ENCODE results near the gene SHOC1. TPM values are rescaled to one million over a fixed set of nuclear protein-coding genes. Genes with fewer than 3 reads are reported as not detected.

Gene SHOC1
- total and polyA plus RNA-seq, 2 of the 4 experiments (the other 2 are of a cell fraction), result 0.03 TPM; not detected in 1

DNA sequence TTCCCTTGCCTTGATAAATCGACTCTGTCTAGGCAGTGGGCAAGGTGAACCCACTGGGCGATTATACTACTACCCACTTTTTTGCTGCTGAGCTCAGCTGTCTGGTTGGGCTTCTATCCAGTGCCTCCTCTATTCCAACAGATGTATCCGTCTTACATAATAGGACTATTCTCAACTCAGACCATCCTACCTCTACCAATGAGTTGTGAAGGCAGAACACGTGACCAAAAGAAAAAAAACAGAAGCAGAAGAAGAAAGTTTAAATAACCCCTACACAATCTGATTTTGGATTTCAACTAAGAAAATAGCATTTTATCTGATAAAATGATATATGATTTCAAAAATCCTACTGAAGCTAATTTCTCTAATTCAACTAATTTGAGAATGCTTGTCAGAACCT, 16.2 kb upstream of the SHOC1 start:
- ChIA-PET CTCF (no interaction called here), POLR2A (ENCODE audit: unreplicated experiment) (no interaction called here)
- Histone ChIP-seq H4K5ac (ENCODE audit: low read depth, low read length) (no peak overlapping the region), H3K9me1 (ENCODE audit: insufficient read depth, low read length) (no peaks in the 10 kb centered on the region), H2AFZ (replicated peaks; ENCODE audit: low read length, poor library complexity) (no peak overlapping the region), H3K4me3 (ENCODE audit: insufficient read depth, low read depth, low read length) (no peak overlapping the region), H3K36me3 (ENCODE audit: control insufficient read depth, insufficient read depth, low read length) (no peaks in the 10 kb centered on the region), H2BK120ac (ENCODE audit: low read depth, low read length) (no peak overlapping the region), H3K27me3 (ENCODE audit: control insufficient read depth, insufficient read depth, low read length) (no peaks in the 10 kb centered on the region), H3K18ac (ENCODE audit: low read depth, low read length) (no peak overlapping the region), H3K23ac (ENCODE audit: low read depth, low read length) (no peak overlapping the region), H3K4me2 (ENCODE audit: low read depth, low read length) (no peak overlapping the region), H3K9me3 (ENCODE audit: control insufficient read depth, insufficient read depth, low read length) (no peaks in the 10 kb centered on the region), H2BK20ac (ENCODE audit: low read depth, low read length) (no peak overlapping the region), H3K9ac (ENCODE audit: low read depth, low read length) (no peak overlapping the region), H2BK5ac (ENCODE audit: low read depth, low read length, poor library complexity, severe bottlenecking) (no peak overlapping the region), H3K4ac (ENCODE audit: low read depth, low read length) (no peak overlapping the region), H3K4me1 (ENCODE audit: control insufficient read depth, insufficient read depth, low read length) (no peaks in the 10 kb centered on the region), H2BK15ac (ENCODE audit: low read depth, low read length) (no peak overlapping the region), H4K20me1 (ENCODE audit: insufficient read depth, low read length) (no peaks in the 10 kb centered on the region), H2AK9ac (replicated peaks; ENCODE audit: low read depth, low read length, poor library complexity) (no peak overlapping the region), H3K27ac (ENCODE audit: insufficient read depth, low read length) (no peak overlapping the region), H3K56ac (ENCODE audit: extremely low read depth, insufficient read depth, low read length) (no peak overlapping the region), H4K8ac (ENCODE audit: low read depth in 2 of 2, low read length in 2 of 2) (no peak overlapping the region), H2AK5ac (ENCODE audit: low read depth, low read length) (no peak overlapping the region), H4K91ac (ENCODE audit: insufficient read depth, low read depth, low read length) (no peak overlapping the region), H3K79me1 (ENCODE audit: low read depth in 1 of 2, low read length in 2 of 2) (no peaks in the 10 kb centered on the region), H3K14ac (replicated peaks; ENCODE audit: low read depth, low read length) (no peak overlapping the region)
- ATAC-seq (ENCODE audit: low read depth) (no peak), DNase-seq (no peak)
- intact Hi-C loops (cut with micrococcal nuclease), result no loop called here
- in situ Hi-C loops (cut with MboI; ENCODE audit: low sequenced_read_pairs), result no loop called here
- dilution Hi-C loops (cut with HindIII; ENCODE audit: low sequenced_read_pairs, unreplicated experiment), result no loop called here
- no TSS peak for BruUV-seq (replicated peaks)
- WGBS, 2 experiments (ENCODE audit: extremely low coverage in 2 of 2, insufficient read length in 1 of 2), result 80% methylated on average over 1 of the region's 4 CpGs; no CpG with 5 or more reads in 1 of the 2 experiments
- TF ChIP-seq POLR2A (IDR thresholded peaks at IDR 0.05; ENCODE audit: low read depth, low read length) (no peak), BHLHE40 (IDR thresholded peaks at IDR 0.05; ENCODE audit: low read depth, low read length) (no peak)
- TF ChIP-seq, protein P1, sequence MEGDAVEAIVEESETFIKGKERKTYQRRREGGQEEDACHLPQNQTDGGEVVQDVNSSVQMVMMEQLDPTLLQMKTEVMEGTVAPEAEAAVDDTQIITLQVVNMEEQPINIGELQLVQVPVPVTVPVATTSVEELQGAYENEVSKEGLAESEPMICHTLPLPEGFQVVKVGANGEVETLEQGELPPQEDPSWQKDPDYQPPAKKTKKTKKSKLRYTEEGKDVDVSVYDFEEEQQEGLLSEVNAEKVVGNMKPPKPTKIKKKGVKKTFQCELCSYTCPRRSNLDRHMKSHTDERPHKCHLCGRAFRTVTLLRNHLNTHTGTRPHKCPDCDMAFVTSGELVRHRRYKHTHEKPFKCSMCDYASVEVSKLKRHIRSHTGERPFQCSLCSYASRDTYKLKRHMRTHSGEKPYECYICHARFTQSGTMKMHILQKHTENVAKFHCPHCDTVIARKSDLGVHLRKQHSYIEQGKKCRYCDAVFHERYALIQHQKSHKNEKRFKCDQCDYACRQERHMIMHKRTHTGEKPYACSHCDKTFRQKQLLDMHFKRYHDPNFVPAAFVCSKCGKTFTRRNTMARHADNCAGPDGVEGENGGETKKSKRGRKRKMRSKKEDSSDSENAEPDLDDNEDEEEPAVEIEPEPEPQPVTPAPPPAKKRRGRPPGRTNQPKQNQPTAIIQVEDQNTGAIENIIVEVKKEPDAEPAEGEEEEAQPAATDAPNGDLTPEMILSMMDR (conservative IDR thresholded peaks at IDR 0.05; ENCODE audit: low read depth, low read length), result no peak

Measured in IMR-90 (cell line).